CD4-positive, alpha-beta T cell treated with Interleukin-6 at 100 ng/mL for 8 hours (primary cell): ENCODE measurements around the gene TBX18.

Experiments used
- DNase-seq: peaks from one replicate; pipeline ENCODE4 v3.0.0-alpha.2; 2020; ENCODE audit warnings: mixed read lengths, low spot score

The TBX18 gene

DNA sequence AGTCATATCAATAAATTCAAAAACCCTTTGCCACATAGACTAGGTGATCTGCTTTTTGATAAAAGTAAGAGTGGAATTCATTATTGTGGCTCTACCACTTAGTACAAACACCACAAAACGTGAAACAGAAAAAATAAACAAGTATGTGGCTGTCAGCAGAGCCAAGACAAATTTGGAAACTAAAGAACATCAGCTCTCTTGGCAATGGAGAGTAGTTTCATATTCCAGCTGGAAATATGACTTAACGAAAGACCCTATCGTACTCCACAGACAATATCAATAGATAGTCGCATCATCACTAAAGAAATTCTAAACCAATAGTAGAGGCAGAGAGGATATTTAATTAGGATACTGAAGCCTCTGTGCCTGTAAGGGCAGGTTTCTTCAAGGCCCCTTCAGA lies 20.8 kb downstream of the TBX18 start:
- DNase-seq, result no peak

DNA sequence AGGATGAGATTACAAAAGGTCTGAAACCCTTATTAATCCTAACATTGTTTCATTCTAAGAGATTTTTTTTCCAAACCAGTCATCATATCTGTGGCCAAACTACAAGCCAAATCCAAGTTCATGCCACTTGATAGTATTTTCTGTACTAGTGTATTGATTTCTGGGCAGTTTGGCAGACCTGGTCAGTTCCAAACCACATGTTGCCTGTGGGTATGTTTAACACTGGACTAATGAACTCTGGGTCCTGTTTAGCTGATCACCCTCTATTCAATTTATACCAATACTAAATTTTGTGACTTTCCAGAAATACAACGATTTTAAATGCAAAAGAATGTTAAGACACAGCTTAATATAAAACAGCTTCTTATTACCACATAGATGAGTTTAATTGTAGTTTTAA lies 24.0 kb downstream of the TBX18 start:
- no peak for DNase-seq

DNA sequence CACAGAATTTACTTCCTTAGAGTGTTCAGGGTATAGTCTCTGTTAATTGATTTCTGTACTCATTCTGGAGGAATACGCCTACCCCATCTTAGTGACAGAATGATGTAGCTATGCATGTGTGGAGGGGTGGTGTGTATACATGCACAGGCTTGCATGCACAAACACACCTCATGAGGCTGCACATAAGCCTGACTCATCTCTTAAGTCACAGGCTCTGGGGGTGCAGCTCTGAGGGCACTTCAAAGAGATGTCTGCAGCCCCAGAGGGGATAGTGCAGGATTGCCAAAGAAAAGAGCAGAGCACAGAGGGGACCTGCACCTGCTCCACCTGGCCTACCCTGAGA lies 24.6 kb downstream of the TBX18 start:
- no peak for DNase-seq

DNA sequence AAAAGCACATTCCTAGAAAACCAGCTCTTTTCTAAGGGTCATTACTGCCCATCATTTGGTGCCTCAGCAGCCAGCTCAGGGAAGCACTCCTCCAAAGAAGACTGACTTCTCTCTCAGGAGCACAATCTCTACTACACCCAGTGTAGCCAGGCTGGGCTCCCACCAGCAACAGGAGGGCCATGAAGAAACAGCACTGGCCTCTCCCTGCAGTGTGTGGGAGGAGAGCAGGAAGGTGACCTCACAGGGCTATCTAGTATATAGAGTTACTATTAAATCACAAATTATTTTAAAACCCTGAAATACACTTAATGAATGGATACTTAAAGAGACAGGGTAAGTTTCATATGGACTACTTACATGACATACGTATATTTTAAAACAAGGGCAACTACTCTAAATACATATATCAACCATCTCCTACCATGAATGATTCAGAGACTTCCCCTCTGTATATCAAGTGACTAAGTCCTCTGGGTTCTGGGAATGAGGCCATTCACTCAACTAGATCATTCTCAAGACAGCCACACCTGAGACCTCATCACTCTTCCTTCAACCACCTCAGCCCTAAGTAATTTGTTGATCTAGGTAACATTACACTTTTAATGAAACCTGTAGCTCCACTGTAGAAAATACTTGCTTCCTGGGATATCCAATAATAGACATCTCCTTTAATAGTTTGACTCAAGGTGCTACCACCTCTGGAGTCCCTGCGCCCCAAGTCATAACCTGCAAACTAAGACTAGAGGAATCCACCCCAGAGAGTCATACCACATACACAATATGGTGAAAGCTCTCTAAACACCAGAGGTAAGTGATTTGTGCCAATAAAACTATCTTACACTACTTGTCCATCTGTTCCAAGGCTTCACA lies 25.2 kb downstream of the TBX18 start:
- DNase-seq, result no peak

DNA sequence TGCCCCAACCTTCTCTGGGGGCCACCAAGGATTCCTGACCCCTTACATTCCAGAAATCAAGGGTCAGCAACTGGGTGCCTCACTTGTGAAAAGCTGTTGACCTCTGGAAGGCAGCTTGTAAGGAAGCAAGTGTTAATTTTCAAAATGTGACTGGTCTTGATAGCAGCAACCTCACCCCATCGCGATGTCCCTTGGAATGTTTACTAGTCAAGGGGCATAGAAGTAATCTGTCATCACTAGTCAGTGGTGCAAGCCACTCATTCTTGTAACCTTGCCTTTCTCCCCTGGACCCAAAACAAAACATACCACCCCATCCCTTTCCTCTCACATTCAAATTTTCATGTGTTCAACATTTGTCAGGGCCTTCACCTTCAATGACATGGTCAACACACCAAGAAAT lies 30.5 kb downstream of the TBX18 start:
- DNase-seq, result no peak

DNA sequence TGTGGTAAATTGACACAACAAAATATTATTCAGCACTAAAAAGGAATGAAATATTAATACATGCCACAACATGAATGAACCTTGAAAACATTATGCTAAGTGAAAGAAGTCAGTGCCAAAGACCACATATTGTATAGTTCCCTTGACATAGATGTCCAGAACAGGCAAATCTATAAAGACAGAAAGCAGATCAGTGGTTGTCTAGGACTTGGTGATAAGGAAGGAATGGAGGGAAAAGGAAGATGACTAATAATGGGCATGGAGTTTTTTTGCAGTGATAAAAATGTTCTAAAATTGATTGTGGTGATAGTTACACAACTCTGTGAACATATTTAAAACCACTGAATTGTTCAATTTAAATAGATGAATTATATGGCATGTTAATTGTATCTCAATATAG lies 32.5 kb downstream of the TBX18 start:
- no peak for DNase-seq

DNA sequence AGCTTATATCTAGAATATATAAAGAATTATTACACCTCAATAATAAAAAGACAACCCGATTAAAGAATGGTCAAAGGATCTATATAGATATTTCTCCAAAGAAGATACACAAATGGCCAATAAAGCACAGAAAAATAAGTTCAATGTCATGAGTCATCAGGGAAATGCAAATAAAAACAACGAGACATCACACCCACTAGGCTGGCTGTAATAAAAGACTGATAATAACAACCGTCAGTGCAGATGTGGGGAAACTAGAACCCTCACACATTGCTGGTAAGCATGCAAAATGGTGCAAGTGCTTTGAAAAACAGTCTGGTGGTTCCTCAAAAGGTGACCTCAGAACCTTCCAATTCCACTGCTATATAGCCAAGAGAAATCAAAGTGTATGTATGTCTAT lies 33.0 kb downstream of the TBX18 start:
- no peak for DNase-seq

DNA sequence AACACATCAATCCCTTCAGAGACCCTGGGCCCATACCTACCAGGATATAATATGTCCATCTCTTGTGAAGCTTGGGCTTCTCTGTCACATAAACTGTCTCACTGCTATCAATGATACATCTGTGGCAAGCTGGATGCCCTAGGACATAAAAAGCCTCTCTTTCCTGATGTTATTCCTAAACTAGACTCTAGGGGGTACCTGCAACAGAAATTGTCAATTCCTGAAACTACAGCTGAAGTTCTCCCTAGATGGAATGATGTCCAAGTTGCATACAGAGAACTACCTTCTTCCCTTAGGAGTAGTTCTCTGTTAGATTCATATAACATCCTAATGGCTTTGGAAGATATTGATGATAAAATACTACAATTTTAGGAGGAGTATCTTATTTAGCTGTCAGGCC lies 35.8 kb downstream of the TBX18 start:
- DNase-seq, result no peak

DNA sequence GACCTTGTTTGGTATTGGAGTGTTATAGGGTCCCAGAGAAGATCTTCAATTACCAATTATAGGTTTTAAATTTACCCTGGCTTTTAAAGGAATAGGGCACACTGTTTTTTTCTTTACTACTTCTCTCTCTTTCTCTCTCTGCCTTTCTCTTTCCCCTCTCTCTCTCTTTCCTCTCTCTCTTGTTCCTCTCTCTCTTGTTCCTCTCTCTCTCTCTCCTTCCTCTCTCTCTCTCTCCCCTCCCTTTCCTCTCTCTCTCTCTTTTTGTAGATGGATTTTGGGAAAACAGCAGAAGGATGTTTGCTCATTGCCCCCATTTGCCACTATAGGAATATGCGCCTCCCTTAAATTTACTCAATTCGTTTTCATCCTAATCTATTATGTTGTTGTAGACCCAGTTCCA lies 45.2 kb downstream of the TBX18 start:
- DNase-seq, result no peak

DNA sequence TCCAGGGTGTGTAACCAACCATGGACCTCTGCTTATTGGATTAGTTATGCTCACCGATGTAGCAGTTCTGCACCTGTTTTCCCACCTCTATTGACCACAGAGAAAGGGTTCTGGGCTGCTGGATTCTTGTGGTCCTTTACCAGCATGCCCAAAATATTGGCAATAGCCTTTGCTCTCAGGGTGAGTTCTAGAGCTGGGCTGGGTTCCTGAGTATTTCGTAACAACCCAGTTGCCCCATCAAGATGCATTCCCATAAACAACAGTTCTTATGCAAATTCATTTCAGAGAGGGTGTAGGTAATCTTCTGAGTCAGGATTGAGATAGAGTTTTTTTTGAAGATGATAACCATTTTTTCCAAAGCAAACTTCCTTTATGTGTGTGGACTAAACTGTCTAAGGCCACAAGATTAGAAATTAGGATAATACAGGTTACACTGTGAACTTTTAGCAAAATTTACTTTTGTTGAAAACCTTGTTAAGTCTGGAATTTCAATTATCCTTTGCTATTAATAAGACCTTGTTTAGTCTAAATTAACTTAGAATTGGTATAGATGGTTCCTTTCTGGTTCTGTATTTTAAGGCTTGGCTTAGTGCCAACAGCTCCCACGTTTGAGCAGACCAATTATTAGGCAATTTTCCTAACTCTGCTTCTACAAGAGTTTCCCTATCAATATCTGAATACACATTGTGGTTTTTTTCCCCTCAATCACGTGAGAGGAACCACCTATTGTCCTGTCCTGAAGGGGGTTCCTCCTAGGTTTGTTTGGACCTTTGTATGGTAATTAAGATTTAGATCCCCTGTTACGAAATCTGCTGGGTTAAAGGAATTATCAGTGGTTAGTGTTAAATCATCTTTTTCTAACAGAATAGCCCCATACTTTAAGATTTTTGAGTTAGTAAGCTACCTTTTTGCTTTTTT lies 46.1 kb downstream of the TBX18 start:
- no peak for DNase-seq

DNA sequence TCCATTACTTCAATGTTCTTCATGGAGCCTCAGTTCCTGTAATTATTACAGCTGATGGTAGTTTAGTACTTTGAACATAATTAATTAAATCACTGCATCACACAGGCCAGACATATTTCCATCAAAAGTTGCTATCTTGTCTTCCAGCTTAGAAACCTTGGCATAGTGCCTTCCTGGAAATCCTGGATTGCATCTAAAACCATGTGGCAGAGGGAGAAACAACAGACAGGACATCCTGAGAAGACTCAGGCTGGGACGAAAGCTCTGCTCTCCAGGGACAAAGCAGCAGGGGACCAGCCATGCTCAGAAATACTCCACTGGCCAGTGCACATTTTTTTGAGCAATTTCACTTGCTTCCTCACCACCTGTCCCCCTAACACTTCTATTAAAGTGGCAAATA lies 55.3 kb downstream of the TBX18 start:
- no peak for DNase-seq

DNA sequence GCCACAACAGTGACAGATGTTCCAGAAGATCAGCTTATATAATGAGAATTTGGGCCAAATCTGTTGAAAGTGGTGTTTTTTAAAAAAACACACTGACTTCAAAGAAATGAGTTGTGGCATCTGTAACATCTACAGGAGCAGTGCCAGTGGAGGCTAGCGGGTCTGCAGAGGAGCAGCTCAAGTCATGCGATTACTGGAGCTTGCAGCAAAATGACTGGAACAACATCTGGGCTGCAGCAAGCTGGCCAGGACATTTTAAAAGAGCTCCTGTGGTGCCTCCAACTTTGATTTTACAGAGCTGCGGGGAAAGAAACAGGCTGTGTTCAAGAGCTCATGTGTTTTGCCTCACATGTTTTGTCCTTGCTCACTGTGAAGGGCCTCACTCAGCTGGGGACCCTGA lies 57.2 kb downstream of the TBX18 start:
- no peak for DNase-seq

DNA sequence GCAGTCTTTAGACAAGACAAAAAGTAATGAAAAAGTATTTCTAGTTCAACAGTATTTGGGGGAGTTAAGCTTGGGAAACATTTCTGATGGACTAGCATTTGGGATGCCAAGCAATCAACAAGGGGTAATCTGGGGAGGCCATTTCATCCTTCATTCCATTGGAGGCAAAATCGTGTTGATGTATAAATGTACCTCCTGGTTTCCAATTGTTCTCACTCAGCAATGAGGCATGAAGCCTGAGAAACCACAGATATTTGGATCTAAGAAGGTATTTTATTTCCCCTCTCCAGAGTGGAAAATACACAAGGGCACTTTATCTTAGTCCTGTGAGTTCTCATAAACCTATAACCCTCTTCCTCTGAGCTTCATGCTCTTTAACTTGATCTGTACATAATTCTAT lies 68.2 kb downstream of the TBX18 start:
- no peak for DNase-seq

DNA sequence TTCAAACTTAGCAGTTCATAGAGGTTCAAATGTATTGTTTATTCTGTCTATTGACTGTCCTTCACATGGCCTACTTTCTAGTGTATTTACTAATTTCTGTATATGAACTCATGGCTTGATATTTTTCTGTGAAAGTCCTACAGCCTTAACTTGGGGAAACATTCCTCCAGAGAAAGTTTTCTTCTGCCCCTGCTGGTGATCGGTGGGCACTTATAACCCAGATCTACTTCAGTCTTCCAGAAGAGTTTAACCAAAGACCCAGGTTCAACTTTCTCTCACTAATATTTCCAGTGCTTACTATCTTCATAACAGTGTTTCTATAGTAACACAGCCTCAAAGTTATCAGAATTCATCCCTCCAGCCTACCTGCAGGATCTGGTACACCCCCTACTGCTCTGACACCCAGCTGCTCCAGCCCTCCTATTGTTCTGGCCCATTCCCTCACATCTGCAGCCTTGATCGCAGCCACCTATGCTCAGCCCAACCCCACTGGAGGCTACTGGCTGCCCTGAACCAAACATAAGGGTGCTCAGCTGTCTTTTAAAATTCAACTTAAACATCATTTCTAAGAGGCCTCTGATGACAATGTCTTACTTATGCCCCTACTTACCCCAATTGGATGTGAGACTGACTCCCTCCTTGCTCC lies 72.3 kb downstream of the TBX18 start:
- DNase-seq, result no peak

DNA sequence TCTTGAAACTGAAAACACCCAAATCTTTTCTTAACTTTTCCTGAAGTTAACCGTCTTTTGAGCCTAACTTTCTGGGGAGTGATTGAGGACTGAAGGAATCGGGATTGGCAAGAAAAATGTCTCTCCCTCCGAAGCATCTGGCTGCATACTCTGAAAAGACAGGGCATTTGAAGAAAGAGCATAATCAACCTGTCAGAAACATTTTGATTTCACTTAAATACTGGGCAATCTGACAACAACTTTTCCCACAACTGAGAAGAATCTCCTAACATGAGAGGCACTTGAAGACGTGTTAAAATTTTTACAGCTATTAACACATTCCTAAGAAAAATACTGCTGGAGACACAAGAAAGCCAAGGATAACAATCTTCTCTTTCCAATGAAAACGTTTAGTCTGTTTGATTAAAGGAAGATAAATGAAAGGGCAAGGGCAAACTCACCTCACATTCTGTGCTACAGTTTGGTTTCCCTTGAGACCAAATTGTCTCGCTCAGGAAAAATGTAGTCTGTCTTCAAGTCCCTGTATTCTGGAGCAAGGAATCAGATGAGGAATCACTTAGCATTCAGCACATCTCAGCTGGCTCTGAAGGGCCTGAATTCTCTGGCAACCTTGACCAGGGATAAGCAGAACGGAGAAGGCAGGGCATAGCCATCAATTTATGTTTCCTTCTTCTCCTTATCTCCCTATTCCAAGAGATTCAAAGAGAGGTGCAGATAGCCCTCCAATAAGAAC lies 76.1 kb downstream of the TBX18 start:
- DNase-seq, result no peak

DNA sequence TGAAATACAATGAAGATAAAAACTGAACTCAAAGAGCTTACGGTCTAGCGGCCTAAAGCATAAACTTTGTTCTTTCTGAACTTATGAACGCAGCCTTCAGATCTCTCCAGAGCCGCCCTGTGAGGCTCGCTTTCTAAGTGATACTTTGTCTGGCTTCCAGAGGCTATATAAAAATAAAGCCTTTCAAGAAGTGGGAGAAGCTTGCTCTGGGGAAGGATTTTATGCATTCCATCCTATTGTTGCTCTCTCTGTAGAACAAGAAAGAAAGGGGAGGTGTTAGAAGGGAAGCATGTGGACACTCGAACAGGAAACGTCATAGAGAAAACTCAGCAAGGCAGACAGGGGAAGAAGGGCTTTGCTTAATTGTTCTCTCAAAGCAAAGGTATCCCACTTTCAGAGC lies 77.0 kb downstream of the TBX18 start:
- no peak for DNase-seq

DNA sequence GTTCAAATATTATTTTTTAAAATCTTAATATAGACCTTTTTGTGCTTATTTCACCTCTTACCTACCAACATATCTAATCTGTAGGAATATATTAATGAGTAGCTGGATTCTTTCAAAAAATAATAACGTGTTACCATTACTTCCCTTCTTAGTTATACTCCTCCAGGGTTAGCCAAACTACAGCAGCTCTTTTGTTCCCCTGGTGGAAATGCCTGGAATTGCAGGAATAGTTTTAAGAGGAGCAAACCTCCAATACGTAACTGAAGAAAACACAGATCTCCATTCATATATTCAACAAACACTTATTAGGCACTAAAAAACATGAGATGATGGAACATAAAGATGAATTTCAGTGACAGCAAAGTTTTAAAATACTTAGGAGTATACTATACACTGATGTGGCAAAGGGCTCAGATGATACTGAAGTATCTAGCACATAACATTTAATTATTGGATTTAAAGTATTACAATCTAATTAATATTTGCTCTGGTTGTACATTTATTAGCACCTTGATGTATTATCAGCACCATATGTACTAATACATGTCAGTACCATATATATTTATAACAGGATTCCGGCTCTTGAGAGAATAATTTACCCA lies 78.3 kb downstream of the TBX18 start:
- DNase-seq, result no peak

DNA sequence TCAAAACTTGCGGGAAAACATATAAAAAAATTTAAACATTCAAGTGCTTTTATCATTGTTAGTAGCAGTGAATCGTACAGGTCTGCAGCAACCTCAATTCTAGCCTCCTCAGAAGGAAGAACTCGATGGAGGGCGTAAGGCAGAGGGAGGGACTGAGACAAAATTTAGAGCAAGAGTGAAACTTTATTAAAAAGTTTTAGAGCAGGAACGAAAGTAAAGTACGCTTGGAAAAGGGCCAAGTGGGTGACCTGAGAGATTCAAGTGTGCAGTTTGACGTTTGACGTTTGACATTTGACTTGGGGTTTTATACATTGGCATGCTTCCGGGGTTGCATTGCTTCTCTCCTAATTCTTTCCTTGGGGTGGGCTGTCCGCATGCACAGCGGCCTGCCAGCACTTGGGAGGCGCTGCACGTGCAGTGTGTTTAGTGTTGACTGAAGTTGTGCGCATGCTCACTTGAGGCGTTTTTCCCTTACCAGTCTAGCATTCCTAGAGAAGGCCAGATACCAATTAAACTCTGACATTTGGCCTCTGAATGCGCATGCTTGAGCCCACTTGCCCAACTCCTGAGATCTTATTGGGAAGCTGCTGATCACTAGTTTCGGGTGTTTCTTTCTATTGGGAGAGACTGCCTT lies 82.6 kb downstream of the TBX18 start:
- no peak for DNase-seq

DNA sequence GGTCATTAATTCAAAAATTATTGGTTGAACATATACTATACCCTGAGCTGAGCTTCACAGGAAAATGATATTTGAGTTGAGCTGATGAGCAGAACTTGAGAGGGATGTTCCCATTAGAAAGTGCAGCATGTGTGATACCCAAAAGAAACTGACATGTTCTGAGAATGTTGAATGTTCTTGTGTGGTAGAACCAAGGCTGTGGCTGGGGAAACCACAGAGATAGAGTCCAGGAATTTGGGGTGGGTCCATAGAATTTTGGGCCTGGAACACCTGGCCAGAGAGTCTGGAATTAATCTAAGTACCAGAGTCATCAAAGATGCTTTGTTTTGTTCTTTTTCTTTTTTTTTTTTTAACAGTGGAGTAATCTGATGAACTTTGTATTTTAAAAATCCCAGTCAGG lies 88.7 kb downstream of the TBX18 start:
- no peak for DNase-seq

DNA sequence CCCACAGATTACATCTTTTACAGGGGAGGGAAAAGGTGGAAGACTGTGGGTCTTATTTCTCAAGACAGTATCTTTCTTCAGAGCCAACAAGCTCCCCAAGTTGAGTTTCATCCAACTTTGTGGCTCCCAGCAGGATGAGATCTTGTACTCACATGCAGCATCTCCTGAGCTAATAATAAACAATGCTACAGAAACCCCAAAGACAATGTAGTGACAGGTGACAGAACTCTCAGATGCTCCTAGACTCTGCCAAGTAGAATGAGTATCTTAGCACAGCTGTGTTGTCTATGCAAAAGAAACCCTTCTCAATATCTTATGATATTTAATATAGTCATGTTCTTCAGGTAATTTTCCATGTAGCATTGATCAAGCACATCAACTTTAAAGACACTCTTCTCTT lies 90.0 kb downstream of the TBX18 start:
- no peak for DNase-seq

DNA sequence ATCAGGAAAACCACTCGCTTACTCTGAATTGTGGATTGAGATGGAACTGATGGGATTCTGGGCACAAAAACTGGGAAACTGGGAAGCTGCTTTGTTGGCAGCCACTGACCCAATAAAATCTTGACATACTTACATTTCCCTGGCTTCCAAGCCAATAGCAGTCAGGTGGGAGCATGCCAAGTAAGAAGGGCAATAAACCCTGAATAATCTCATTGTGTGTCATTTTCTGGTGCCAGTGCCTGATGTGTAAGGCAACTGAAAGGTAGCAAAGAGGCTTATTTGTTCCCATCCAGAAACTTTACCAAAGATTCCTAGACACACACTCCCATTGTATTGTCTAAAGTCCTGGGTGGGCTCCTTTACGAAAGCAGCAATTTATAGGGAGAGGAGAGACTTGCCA lies 93.2 kb downstream of the TBX18 start:
- no peak for DNase-seq
